ENCODE data around the gene MYO6. TPM values are rescaled to one million over a fixed set of nuclear protein-coding genes. Genes with fewer than 3 reads are reported as not detected.

Gene MYO6
- total RNA-seq, 1 experiment from 2014 or later = 46.9 TPM

- Mint-ChIP-seq H3K4me3 (no peak overlapping the region), H3K4me1 (no peaks in the 10 kb centered on the region), H3K27me3 (ENCODE audit: low read depth) (no peaks in the 10 kb centered on the region), H3K9me3 (no peaks in the 10 kb centered on the region), H3K36me3 (ENCODE audit: insufficient read depth in 1 of 3, low read depth in 3 of 3) (peaks cover 0 to 30% (median 25%) of the 10 kb centered on the region in 3 experiments; a peak in 5 of 7 replicates), H3K27ac (no peak overlapping the region)
- TF ChIP-seq, protein P1, sequence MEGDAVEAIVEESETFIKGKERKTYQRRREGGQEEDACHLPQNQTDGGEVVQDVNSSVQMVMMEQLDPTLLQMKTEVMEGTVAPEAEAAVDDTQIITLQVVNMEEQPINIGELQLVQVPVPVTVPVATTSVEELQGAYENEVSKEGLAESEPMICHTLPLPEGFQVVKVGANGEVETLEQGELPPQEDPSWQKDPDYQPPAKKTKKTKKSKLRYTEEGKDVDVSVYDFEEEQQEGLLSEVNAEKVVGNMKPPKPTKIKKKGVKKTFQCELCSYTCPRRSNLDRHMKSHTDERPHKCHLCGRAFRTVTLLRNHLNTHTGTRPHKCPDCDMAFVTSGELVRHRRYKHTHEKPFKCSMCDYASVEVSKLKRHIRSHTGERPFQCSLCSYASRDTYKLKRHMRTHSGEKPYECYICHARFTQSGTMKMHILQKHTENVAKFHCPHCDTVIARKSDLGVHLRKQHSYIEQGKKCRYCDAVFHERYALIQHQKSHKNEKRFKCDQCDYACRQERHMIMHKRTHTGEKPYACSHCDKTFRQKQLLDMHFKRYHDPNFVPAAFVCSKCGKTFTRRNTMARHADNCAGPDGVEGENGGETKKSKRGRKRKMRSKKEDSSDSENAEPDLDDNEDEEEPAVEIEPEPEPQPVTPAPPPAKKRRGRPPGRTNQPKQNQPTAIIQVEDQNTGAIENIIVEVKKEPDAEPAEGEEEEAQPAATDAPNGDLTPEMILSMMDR (conservative IDR thresholded peaks at IDR 0.05) = no peak
- Histone ChIP-seq H2BK12ac (ENCODE audit: insufficient read length, low read depth, low read length) (no peak overlapping the region), H2AFZ (ENCODE audit: low read length) (no peak overlapping the region), H3T11ph (ENCODE audit: low read length) (no peak overlapping the region), H3K23me2 (ENCODE audit: insufficient read length, low read depth, low read length, poor library complexity, severe bottlenecking) (no peaks in the 10 kb centered on the region), H3K9ac (ENCODE audit: extremely low read depth, insufficient read length, low read length) (no peak overlapping the region), H3K9me3 (ENCODE audit: control insufficient read depth, low read depth, low read length) (no peaks in the 10 kb centered on the region), H3K27ac (ENCODE audit: insufficient read length, low read depth, low read length) (no peak overlapping the region), H2BK15ac (ENCODE audit: low read depth, low read length) (no peak overlapping the region), H3K79me1 (ENCODE audit: insufficient read depth, low read depth, low read length, poor library complexity, severe bottlenecking) (no peaks in the 10 kb centered on the region), H3K4ac (ENCODE audit: low read depth, low read length) (no peak overlapping the region), H2BK20ac (ENCODE audit: low read depth, low read length, poor library complexity, severe bottlenecking) (no peak overlapping the region), H4K91ac (ENCODE audit: insufficient read length, low read depth, low read length) (no peak overlapping the region), H3K23ac (ENCODE audit: insufficient read length, low read depth, low read length) (no peak overlapping the region), H2BK120ac (ENCODE audit: low read depth, low read length, poor library complexity, severe bottlenecking) (no peak overlapping the region), H3K56ac (ENCODE audit: insufficient read length, low read depth, low read length) (no peak overlapping the region), H4K20me1 (ENCODE audit: control insufficient read depth, insufficient read depth, insufficient read length) (no peaks in the 10 kb centered on the region), H3K79me2 (ENCODE audit: insufficient read depth, low read length) (no peaks in the 10 kb centered on the region), H3K27me3 (ENCODE audit: insufficient read depth, low read length) (no peaks in the 10 kb centered on the region), H3K4me1 (ENCODE audit: insufficient read depth, low read length) (no peaks in the 10 kb centered on the region), H3K4me2 (ENCODE audit: insufficient read depth, insufficient read length, low read length) (no peak overlapping the region), H3K18ac (ENCODE audit: insufficient read length, low read depth, low read length) (no peak overlapping the region), H4K8ac (replicated peaks; ENCODE audit: insufficient read length, low read depth, low read length) (no peak overlapping the region), H2AK5ac (ENCODE audit: insufficient read length, low read length) (no peak overlapping the region), H4K5ac (ENCODE audit: insufficient read length, low read depth, low read length) (no peak overlapping the region), H3K14ac (ENCODE audit: insufficient read depth, low read length) (no peak overlapping the region), H2BK5ac (ENCODE audit: insufficient read length, low read length) (no peak overlapping the region)
- no peak for DNase-seq
Measured at GRCh38 chr6:75834447-75834846, 85.4 kb downstream of the MYO6 start.

Measured in H9 (cell line).